SU-DHL-6 (cell line): ENCODE measurements around the gene VAT1L.

Experiments
- CTCF ChIP-seq: fragments of 200-600 bp; sonication (generic); IDR thresholded peaks from one replicate; pipeline ENCODE4 v1.5.1; 2017; ENCODE audit warnings: antibody characterized with exemption, mild to moderate bottlenecking, low read length, moderate library complexity; ENCODE audit not compliant: insufficient read depth, poor library complexity, severe bottlenecking
- EZH2phosphoT487 ChIP-seq: fragments of 200-600 bp; sonication (generic), shearing (Covaris generic); conservative IDR thresholded peaks from 2 replicates; pipeline ENCODE4 v1.6.1; 2018; ENCODE audit warnings: mild to moderate bottlenecking, antibody characterized with exemption, low read length, moderate library complexity, mixed read lengths

GRCh38 chr16:77749415-77749814 is 38.9 kb upstream of the VAT1L start:
- TF ChIP-seq CTCF, result no peak
- TF ChIP-seq EZH2phosphoT487, result no peak
